HepG2 (cell line): ENCODE data around the gene TEAD3. TPM values are rescaled to one million over a fixed set of nuclear protein-coding genes. Genes with fewer than 3 reads are reported as not detected.
A peak's percentile ranks its signal among the peaks of the same experiment; 100 is the strongest.

Source experiments
- EED ChIP-seq: sonication (generic); formaldehyde crosslinking; IDR thresholded peaks from 2 replicates; pipeline ENCODE4 v1.5.0; 2020; ENCODE audit warnings: mild to moderate bottlenecking, missing genetic modification reagents
- HOXA3 ChIP-seq: sonication (generic); formaldehyde crosslinking; IDR thresholded peaks from 2 replicates; pipeline ENCODE4 v1.5.0; 2020; ENCODE audit warnings: missing genetic modification reagents
- IKZF5 ChIP-seq: IDR thresholded peaks from 2 replicates; pipeline ENCODE4 v1.6.1; 2018; ENCODE audit warnings: missing genetic modification reagents, mild to moderate bottlenecking, missing compliant biosample characterization
- MTF1 ChIP-seq: sonication (generic); formaldehyde crosslinking; IDR thresholded peaks from 2 replicates; pipeline ENCODE4 v1.5.0; 2020; ENCODE audit warnings: missing genetic modification reagents
- REST ChIP-seq, 2 experiments: IDR thresholded peaks; 2 replicates each; pipeline ENCODE4 v1.6.1; 2011 to 2012; ENCODE audit warnings: low read length in 2 of 2, borderline replicate concordance in 1 of 2, low read depth in 1 of 2, mild to moderate bottlenecking in 1 of 2, moderate library complexity in 1 of 2
- TRIM22 ChIP-seq: fragments of 450-650 bp; IDR thresholded peaks from 2 replicates; pipeline ENCODE4 v1.6.1; 2017
- ZBTB25 ChIP-seq: IDR thresholded peaks from 2 replicates; pipeline ENCODE4 v1.6.1; 2018; ENCODE audit warnings: missing genetic modification reagents
- ZFP82 ChIP-seq: sonication (generic); formaldehyde crosslinking; IDR thresholded peaks from 2 replicates; pipeline ENCODE4 v1.5.1; 2020; ENCODE audit warnings: mild to moderate bottlenecking, missing genetic modification reagents, borderline replicate concordance
- ZNF160 ChIP-seq: sonication (generic); formaldehyde crosslinking; IDR thresholded peaks from 2 replicates; pipeline ENCODE4 v1.8.0; 2022; ENCODE audit warnings: mild to moderate bottlenecking, inconsistent platforms, missing genetic modification reagents
- ZNF20 ChIP-seq: sonication (generic); formaldehyde crosslinking; IDR thresholded peaks from 2 replicates; pipeline ENCODE4 v1.4.0; 2020; ENCODE audit warnings: mild to moderate bottlenecking, moderate library complexity, missing genetic modification reagents
- ZNF891 ChIP-seq: sonication (generic); formaldehyde crosslinking; IDR thresholded peaks from 2 replicates; pipeline ENCODE4 v1.5.0; 2020; ENCODE audit warnings: mild to moderate bottlenecking, missing genetic modification reagents
- polyA plus RNA-seq, 8 experiments: library from polyadenylated mRNA; depleted of rRNA in 3 of 8; stranded (reverse) in 7 of 8; unstranded in 1 of 8; fragments of >200 nt; fragmentation: Illumina TruSeq in 4 of 8; extraction: Trizol in 4 of 8; gene quantifications; 2 replicates each; pipeline versions ENCODE4 v1.2.1 to v1.2.3, GENCODE V29; 2011 to 2016; ENCODE audit warnings: low read depth in 4 of 8, missing spikeins in 1 of 8, mixed read lengths in 1 of 8; ENCODE audit not compliant: insufficient read depth in 1 of 8
- total RNA-seq, 5 experiments: library from RNA; depleted of rRNA; stranded (reverse); fragments of >200 nt; fragmentation: Illumina TruSeq; extraction: Trizol; gene quantifications; 2 replicates each; pipeline ENCODE4 v1.2.3, GENCODE V29; 2016; ENCODE audit warnings: low read depth in 1 of 5
- TF ChIP-seq, protein P1 (sequence below): sonication (generic); formaldehyde crosslinking; IDR thresholded peaks from 2 replicates; pipeline ENCODE4 v1.8.1; 2023; ENCODE audit warnings: mild to moderate bottlenecking, missing genetic modification reagents
- TF ChIP-seq, protein P2 (sequence below): sonication (generic); formaldehyde crosslinking; IDR thresholded peaks from 2 replicates; pipeline ENCODE4 v1.5.0; 2020; ENCODE audit warnings: mild to moderate bottlenecking, missing genetic modification reagents, borderline replicate concordance

The TEAD3 gene
- total and polyA plus RNA-seq, 2 of the 13 experiments (the other 11 are each of a cell fraction or from before 2014, with no cell fraction given) = 15.1 to 16.5 TPM

DNA sequence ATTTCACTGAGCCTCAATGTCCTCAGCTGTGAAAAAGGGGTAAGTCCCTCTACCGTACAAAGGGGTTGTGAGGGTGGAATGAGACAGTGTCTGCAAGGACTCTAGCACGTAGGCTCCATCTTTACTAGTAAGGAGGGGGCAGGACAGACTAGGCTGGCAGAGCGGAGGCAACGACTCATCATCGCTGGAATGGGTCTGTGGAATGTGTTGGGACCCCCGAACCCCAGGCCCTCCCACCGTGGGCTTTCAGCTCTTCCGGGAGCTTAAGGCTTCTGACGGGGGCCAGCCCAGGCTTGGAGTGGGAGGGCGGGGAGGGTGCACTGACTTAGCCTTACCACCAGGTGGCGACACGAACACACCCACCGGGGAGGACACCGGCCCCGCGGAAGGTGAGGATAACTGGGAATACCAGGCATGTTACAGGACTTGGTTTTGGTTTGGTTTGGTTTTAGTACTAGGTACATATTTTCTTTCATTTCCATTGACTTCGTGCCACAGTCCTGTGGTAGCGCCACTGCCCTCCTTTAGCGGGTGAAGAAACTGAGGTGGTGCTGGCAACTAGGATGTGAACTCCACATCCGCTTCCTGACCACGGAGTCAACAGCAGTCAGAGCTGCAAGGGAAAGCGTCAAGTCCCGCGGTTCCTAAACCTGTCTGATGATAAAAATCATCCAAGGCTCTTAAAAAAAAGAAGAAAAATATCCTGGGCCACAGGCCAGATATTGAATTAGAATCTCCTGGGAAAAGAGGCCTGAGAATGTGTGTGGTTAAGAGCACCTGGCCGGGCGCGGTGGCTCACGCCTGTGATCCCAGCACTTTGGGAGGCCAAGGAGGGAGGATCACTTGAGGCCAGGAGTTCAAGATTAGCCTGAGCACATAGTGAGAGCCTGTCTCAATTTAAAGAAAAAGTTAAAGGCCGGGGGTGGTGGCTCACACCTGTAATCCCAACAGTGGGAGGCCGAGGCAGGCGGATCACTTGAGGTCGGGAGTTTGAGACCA lies 26.1 kb upstream of the TEAD3 start (continued):
- no peak for TF ChIP-seq REST (IDR thresholded peaks at IDR 0.05; ENCODE audit: borderline replicate concordance in 1 of 2, low read depth in 1 of 2, low read length in 2 of 2)
- TF ChIP-seq, protein P1, sequence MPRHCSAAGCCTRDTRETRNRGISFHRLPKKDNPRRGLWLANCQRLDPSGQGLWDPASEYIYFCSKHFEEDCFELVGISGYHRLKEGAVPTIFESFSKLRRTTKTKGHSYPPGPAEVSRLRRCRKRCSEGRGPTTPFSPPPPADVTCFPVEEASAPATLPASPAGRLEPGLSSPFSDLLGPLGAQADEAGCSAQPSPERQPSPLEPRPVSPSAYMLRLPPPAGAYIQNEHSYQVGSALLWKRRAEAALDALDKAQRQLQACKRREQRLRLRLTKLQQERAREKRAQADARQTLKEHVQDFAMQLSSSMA (CRISPR knock-in tag) = no peak
- 0 out of 2 replicates have a peak, but pooled peaks have one; percentile 28 for TF ChIP-seq ZBTB25
- peak; percentile 24; the same call in 1 of the 2 replicates for TF ChIP-seq ZNF160
- TF ChIP-seq, protein P2, sequence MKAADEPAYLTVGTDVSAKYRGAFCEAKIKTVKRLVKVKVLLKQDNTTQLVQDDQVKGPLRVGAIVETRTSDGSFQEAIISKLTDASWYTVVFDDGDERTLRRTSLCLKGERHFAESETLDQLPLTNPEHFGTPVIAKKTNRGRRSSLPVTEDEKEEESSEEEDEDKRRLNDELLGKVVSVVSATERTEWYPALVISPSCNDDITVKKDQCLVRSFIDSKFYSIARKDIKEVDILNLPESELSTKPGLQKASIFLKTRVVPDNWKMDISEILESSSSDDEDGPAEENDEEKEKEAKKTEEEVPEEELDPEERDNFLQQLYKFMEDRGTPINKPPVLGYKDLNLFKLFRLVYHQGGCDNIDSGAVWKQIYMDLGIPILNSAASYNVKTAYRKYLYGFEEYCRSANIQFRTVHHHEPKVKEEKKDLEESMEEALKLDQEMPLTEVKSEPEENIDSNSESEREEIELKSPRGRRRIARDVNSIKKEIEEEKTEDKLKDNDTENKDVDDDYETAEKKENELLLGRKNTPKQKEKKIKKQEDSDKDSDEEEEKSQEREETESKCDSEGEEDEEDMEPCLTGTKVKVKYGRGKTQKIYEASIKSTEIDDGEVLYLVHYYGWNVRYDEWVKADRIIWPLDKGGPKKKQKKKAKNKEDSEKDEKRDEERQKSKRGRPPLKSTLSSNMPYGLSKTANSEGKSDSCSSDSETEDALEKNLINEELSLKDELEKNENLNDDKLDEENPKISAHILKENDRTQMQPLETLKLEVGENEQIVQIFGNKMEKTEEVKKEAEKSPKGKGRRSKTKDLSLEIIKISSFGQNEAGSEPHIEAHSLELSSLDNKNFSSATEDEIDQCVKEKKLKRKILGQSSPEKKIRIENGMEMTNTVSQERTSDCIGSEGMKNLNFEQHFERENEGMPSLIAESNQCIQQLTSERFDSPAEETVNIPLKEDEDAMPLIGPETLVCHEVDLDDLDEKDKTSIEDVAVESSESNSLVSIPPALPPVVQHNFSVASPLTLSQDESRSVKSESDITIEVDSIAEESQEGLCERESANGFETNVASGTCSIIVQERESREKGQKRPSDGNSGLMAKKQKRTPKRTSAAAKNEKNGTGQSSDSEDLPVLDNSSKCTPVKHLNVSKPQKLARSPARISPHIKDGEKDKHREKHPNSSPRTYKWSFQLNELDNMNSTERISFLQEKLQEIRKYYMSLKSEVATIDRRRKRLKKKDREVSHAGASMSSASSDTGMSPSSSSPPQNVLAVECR = peak; percentile 20; the same call in 1 of the 2 replicates
- 0 out of 2 replicates have a peak, but pooled peaks have one; percentile 20 for TF ChIP-seq ZNF891 (CRISPR knock-in tag)
- no peak for TF ChIP-seq ZNF20 (CRISPR knock-in tag)
- peak; percentile 70; the same call in 1 of the 2 replicates for TF ChIP-seq IKZF5 (CRISPR knock-in tag)
- TF ChIP-seq MTF1 (CRISPR knock-in tag) = no peak
- no peak; the same call in 1 of the 2 replicates for TF ChIP-seq HOXA3 (CRISPR knock-in tag)
- 0 out of 2 replicates have a peak, but pooled peaks have one; percentile 8 for TF ChIP-seq EED (CRISPR knock-in tag)
- no peak for TF ChIP-seq ZFP82
- TF ChIP-seq TRIM22 = no peak
